Amniotic stem cell (primary cell): Measurements from ENCODE around the gene CDYL.

Experiments
- DNase-seq: peaks from one replicate; lab custom pipeline; 2025; lab: John Stamatoyannopoulos, UW

CDYL gene

GRCh38 chr6:4964675-4965561, 188.7 kb downstream of the CDYL start:
- no peak for DNase-seq

- no peak for DNase-seq
Measured at GRCh38 chr6:4965562-4966389, 189.6 kb downstream of the CDYL start.

- no peak for DNase-seq
Measured at GRCh38 chr6:4967301-4968030, 191.3 kb downstream of the CDYL start.

GRCh38 chr6:4969609-4970285, 193.5 kb downstream of the CDYL start:
- DNase-seq: no peak

GRCh38 chr6:4970739-4971395, 194.7 kb downstream of the CDYL start:
- DNase-seq: no peak

- DNase-seq: no peak
Measured at GRCh38 chr6:4971851-4972250, 195.6 kb downstream of the CDYL start.

- no peak for DNase-seq
Measured at GRCh38 chr6:4972438-4972837, 196.2 kb downstream of the CDYL start.

GRCh38 chr6:4973415-4973814, 197.2 kb downstream of the CDYL start:
- no peak for DNase-seq

GRCh38 chr6:4973982-4974745, 198.0 kb downstream of the CDYL start:
- DNase-seq: peak; percentile 1

- DNase-seq: no peak
Measured at GRCh38 chr6:4974962-4975361, 198.8 kb downstream of the CDYL start.

- DNase-seq: no peak
Measured at GRCh38 chr6:4975506-4975905, 199.3 kb downstream of the CDYL start.

- no peak for DNase-seq
Measured at GRCh38 chr6:4977468-4977867, 201.3 kb downstream of the CDYL start.

- DNase-seq: no peak
Measured at GRCh38 chr6:4979426-4979825, 203.2 kb downstream of the CDYL start.

- no peak for DNase-seq
Measured at GRCh38 chr6:4981761-4982160, 205.6 kb downstream of the CDYL start.

GRCh38 chr6:4983322-4983721, 207.1 kb downstream of the CDYL start:
- DNase-seq: no peak

GRCh38 chr6:4986999-4987398, 210.8 kb downstream of the CDYL start:
- no peak for DNase-seq

GRCh38 chr6:4987432-4987831, 211.2 kb downstream of the CDYL start:
- DNase-seq: no peak

- no peak for DNase-seq
Measured at GRCh38 chr6:4994741-4995140, 218.5 kb downstream of the CDYL start.

GRCh38 chr6:4997862-4998261, 221.7 kb downstream of the CDYL start:
- no peak for DNase-seq

GRCh38 chr6:4999586-4999985, 223.4 kb downstream of the CDYL start:
- DNase-seq: no peak
